BLaER1 (cell line): ENCODE data around the gene CCDC43.

Source experiments
- H3K27ac ChIP-seq: shearing (Covaris generic); formaldehyde crosslinking; 2 replicates; pipeline ENCODE4 v1.8.1; 2022
- H3K27me3 ChIP-seq: shearing (Covaris generic); formaldehyde crosslinking; 2 replicates; pipeline ENCODE4 v1.8.1; 2022
- H3K36me3 ChIP-seq: shearing (Covaris generic); formaldehyde crosslinking; 2 replicates; pipeline ENCODE4 v1.8.1; 2022
- H3K4me1 ChIP-seq: shearing (Covaris generic); formaldehyde crosslinking; 2 replicates; pipeline ENCODE4 v1.8.1; 2022
- H3K4me2 ChIP-seq: shearing (Covaris generic); formaldehyde crosslinking; 2 replicates; pipeline ENCODE4 v1.8.1; 2022
- H3K4me3 ChIP-seq: shearing (Covaris generic); formaldehyde crosslinking; 2 replicates; pipeline ENCODE4 v1.8.1; 2022
- H3K9ac ChIP-seq: shearing (Covaris generic); formaldehyde crosslinking; 2 replicates; pipeline ENCODE4 v1.8.1; 2022
- H3K9me3 ChIP-seq: shearing (Covaris generic); formaldehyde crosslinking; 2 replicates; pipeline ENCODE4 v1.8.1; 2022
- H4K20me1 ChIP-seq: shearing (Covaris generic); formaldehyde crosslinking; 2 replicates; pipeline ENCODE4 v1.8.1; 2022
- Cebpa-rat ChIP-seq: shearing (Covaris generic); IDR thresholded peaks from 2 replicates; pipeline ENCODE4 v1.8.1; 2022

Gene CCDC43

GRCh38 chr17:44672479-44673093 lies 17.0 kb downstream of the CCDC43 start:
- Histone ChIP-seq H3K4me3 (no peak overlapping the region), H3K27me3 (no peaks in the 10 kb centered on the region), H3K4me2 (no peak overlapping the region), H4K20me1 (no peaks in the 10 kb centered on the region), H3K4me1 (no peaks in the 10 kb centered on the region), H3K27ac (no peak overlapping the region), H3K36me3 (peaks cover 1% of the 10 kb centered on the region; the same call in 1 of the 2 replicates), H3K9me3 (no peaks in the 10 kb centered on the region), H3K9ac (no peak overlapping the region)
- TF ChIP-seq Cebpa-rat: no peak

- Histone ChIP-seq H4K20me1 (no peaks in the 10 kb centered on the region), H3K9ac (no peak overlapping the region), H3K4me1 (no peaks in the 10 kb centered on the region), H3K27ac (no peak overlapping the region), H3K4me3 (no peak overlapping the region), H3K27me3 (no peaks in the 10 kb centered on the region), H3K4me2 (no peak overlapping the region), H3K9me3 (no peaks in the 10 kb centered on the region), H3K36me3 (no peaks in the 10 kb centered on the region)
- TF ChIP-seq Cebpa-rat: no peak
These were observed 23.6 kb downstream of the CCDC43 start for GRCh38 chr17:44666006-44666405.

- no peaks in the 10 kb centered on the region for H3K4me1 ChIP-seq
- H3K4me2 ChIP-seq: no peak overlapping the region
- H3K9ac ChIP-seq: no peak overlapping the region
- H3K27me3 ChIP-seq: no peaks in the 10 kb centered on the region
- no peaks in the 10 kb centered on the region for H3K36me3 ChIP-seq
- no peak overlapping the region for H3K27ac ChIP-seq
- no peaks in the 10 kb centered on the region for H3K9me3 ChIP-seq
- no peak for TF ChIP-seq Cebpa-rat
- H4K20me1 ChIP-seq: no peaks in the 10 kb centered on the region
- H3K4me3 ChIP-seq: no peak overlapping the region
These were observed 24.7 kb downstream of the CCDC43 start for GRCh38 chr17:44664867-44665266.

GRCh38 chr17:44663095-44663494 lies 26.5 kb downstream of the CCDC43 start:
- Histone ChIP-seq H4K20me1 (no peaks in the 10 kb centered on the region), H3K4me2 (no peak overlapping the region), H3K9ac (no peak overlapping the region), H3K4me3 (no peak overlapping the region), H3K4me1 (no peaks in the 10 kb centered on the region), H3K27me3 (no peaks in the 10 kb centered on the region), H3K36me3 (no peaks in the 10 kb centered on the region), H3K27ac (no peak overlapping the region), H3K9me3 (no peaks in the 10 kb centered on the region)
- no peak for TF ChIP-seq Cebpa-rat

DNA sequence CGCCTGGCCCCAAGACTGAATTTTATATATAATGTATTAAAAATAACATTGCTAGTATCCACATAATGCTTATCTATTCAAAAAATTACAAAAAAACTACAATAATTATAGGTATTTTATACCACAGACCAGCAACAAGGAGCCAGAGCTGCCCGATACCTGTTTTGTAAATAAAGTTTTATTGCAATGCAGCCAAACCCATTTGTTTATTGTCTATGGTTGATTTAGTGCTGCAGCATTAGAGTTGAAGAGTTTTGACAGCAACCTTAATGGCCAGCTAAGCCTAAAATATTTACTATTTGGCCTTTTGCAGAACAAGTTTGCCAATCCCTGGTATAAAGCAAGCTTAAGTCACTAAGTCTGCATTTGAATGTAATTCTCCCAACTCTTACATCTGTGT lies 27.7 kb downstream of the CCDC43 start:
- H3K36me3 ChIP-seq: no peaks in the 10 kb centered on the region
- H3K9me3 ChIP-seq: 0 out of 2 replicates have a peak, but pooled peaks cover 5% of the 10 kb centered on the region
- H3K4me3 ChIP-seq: no peak overlapping the region
- no peaks in the 10 kb centered on the region for H3K27me3 ChIP-seq
- H4K20me1 ChIP-seq: no peaks in the 10 kb centered on the region
- H3K4me2 ChIP-seq: no peak overlapping the region
- H3K9ac ChIP-seq: no peak overlapping the region
- no peak for TF ChIP-seq Cebpa-rat
- H3K27ac ChIP-seq: no peak overlapping the region
- H3K4me1 ChIP-seq: no peaks in the 10 kb centered on the region

- Histone ChIP-seq H3K27me3 (no peaks in the 10 kb centered on the region), H3K27ac (no peak within 1 kb of the TSS), H3K4me1 (no peaks in the 10 kb centered on the region), H3K9me3 (0 out of 2 replicates have a peak, but pooled peaks cover 13% of the 10 kb centered on the region), H4K20me1 (no peaks in the 10 kb centered on the region), H3K36me3 (no peaks in the 10 kb centered on the region), H3K4me3 (no peak within 1 kb of the TSS), H3K9ac (no peak within 1 kb of the TSS), H3K4me2 (no peak within 1 kb of the TSS)
- TF ChIP-seq Cebpa-rat: no peak
These were observed 33.4 kb downstream of the CCDC43 start, which contains the start of gene MEIOC for GRCh38 chr17:44655983-44656710. MEIOC (plus strand) TSS chr17:44656468; CDS start chr17:44656614, 146 bp downstream.

DNA sequence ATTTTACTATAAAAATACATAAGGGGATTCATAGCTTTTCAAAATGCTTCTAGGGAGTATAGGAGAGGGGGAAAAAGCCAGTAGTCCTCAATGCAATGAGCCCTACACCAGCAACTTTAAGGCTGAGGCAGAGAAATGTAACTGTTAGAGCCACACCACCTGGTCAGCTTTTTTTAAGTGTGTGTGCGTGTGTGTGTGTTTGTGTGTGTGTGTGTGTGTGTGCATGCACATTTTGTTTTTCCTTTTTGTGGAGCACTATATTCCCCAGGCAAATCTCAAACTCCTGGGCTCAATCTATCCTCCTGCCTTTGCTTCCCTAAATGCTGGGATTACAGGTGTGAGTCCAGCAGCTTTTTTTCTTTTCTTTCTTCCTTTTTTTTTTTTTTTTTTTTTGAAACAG lies 35.6 kb downstream of the CCDC43 start:
- Histone ChIP-seq H3K27ac (no peak overlapping the region), H4K20me1 (no peaks in the 10 kb centered on the region), H3K36me3 (no peaks in the 10 kb centered on the region), H3K4me3 (no peak overlapping the region), H3K4me1 (no peaks in the 10 kb centered on the region), H3K9me3 (0 out of 2 replicates have a peak, but pooled peaks cover 13% of the 10 kb centered on the region), H3K27me3 (no peaks in the 10 kb centered on the region), H3K4me2 (no peak overlapping the region), H3K9ac (no peak overlapping the region)
- TF ChIP-seq Cebpa-rat: no peak

GRCh38 chr17:44653384-44653783 lies 36.2 kb downstream of the CCDC43 start:
- H3K4me1 ChIP-seq: no peaks in the 10 kb centered on the region
- H3K36me3 ChIP-seq: no peaks in the 10 kb centered on the region
- H3K4me2 ChIP-seq: no peak overlapping the region
- H3K27me3 ChIP-seq: no peaks in the 10 kb centered on the region
- TF ChIP-seq Cebpa-rat: no peak
- no peak overlapping the region for H3K4me3 ChIP-seq
- no peak overlapping the region for H3K9ac ChIP-seq
- no peak overlapping the region for H3K27ac ChIP-seq
- 0 out of 2 replicates have a peak, but pooled peaks cover 13% of the 10 kb centered on the region for H3K9me3 ChIP-seq
- no peaks in the 10 kb centered on the region for H4K20me1 ChIP-seq

- Histone ChIP-seq H3K27ac (no peak overlapping the region), H3K36me3 (no peaks in the 10 kb centered on the region), H3K9ac (no peak overlapping the region), H3K4me3 (no peak overlapping the region), H3K27me3 (no peaks in the 10 kb centered on the region), H3K9me3 (0 out of 2 replicates have a peak, but pooled peaks cover 13% of the 10 kb centered on the region), H3K4me2 (no peak overlapping the region), H4K20me1 (no peaks in the 10 kb centered on the region), H3K4me1 (no peaks in the 10 kb centered on the region)
- no peak for TF ChIP-seq Cebpa-rat
These were observed 36.8 kb downstream of the CCDC43 start for GRCh38 chr17:44652727-44653126.

DNA sequence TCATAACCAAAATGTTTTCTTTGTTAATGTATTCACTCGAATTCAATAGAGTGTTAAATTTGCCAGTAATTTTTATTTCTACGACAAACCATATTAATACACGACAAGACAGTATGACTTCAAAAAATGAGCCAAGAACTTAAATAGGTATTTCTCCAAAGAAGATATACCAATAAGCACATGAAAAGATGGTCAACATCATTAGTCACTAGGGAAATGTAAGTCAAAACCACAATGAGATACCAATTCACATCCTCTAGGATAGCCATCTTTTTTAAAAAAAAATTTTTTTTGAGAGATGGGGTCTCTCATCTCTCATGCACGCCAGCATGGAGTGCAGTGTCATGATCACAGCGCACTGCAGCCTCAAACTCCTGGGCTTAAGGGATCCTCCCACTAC lies 38.3 kb downstream of the CCDC43 start:
- no peak overlapping the region for H3K27ac ChIP-seq
- no peak for TF ChIP-seq Cebpa-rat
- 0 out of 2 replicates have a peak, but pooled peaks cover 7% of the 10 kb centered on the region for H3K9me3 ChIP-seq
- no peak overlapping the region for H3K4me2 ChIP-seq
- no peaks in the 10 kb centered on the region for H3K27me3 ChIP-seq
- H3K4me3 ChIP-seq: no peak overlapping the region
- no peaks in the 10 kb centered on the region for H3K4me1 ChIP-seq
- no peaks in the 10 kb centered on the region for H3K36me3 ChIP-seq
- no peak overlapping the region for H3K9ac ChIP-seq
- no peaks in the 10 kb centered on the region for H4K20me1 ChIP-seq
